Left hindlimb (tissue), 1 donor: ENCODE data around the gene TTLL5.
"Not testable (repeated sequence)": the region's sequence is repeated elsewhere in the genome, so short reads cannot be mapped to it uniquely, and the experiment has no call there.

ENCODE experiments used
- DNase-seq: peaks from one replicate; pipeline ENCODE4 v3.0.0-alpha.2; 2018

TTLL5 gene

DNA sequence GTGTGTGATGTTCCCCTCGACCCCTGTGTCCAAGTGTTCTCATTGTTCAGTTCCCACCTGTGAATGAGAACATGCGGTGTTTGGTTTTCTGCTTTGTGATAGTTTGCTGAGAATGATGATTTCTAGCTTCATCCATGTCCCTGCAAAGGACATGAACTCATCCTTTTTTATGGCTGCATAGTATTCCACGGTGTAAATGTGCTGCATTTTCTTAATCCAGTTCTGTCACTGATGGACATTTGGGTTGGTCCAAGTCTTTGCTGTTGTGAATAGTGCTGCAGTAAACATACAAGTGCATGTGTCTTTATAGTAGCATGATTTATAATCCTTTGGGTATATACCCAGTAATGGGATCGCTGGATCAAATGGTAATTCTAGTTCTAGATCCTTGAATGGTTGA lies 259.4 kb downstream of the TTLL5 start:
- DNase-seq: not testable (repeated sequence)

DNA sequence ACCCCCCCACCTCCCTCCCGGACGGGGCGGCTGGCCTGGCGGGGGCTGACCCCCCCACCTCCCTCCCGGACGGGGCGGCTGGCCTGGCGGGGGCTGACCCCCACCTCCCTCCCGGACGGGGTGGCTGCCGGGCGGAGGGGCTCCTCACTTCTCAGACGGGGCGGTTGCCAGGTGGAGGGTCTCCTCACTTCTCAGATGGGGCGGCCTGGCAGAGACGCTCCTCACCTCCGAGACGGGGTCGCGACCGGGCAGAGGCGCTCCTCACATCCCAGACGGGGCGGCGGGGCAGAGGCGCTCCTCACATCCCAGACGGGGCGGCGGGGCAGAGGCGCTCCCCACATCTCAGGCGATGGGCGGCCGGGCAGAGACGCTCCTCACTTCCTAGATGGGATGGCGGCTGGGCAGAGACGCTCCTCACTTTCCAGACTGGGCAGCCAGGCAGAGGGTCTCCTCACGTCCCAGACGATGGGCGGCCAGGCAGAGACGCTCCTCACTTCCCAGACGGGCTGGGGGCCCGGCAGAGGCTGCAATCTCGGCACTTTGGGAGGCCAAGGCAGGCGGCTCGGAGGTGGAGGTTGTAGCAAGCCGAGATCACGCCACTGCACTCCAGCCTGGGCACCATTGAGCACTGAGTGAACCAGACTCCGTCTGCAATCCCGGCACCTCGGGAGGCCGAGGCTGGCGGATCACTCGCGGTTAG lies 264.2 kb downstream of the TTLL5 start:
- DNase-seq: not testable (repeated sequence)

DNA sequence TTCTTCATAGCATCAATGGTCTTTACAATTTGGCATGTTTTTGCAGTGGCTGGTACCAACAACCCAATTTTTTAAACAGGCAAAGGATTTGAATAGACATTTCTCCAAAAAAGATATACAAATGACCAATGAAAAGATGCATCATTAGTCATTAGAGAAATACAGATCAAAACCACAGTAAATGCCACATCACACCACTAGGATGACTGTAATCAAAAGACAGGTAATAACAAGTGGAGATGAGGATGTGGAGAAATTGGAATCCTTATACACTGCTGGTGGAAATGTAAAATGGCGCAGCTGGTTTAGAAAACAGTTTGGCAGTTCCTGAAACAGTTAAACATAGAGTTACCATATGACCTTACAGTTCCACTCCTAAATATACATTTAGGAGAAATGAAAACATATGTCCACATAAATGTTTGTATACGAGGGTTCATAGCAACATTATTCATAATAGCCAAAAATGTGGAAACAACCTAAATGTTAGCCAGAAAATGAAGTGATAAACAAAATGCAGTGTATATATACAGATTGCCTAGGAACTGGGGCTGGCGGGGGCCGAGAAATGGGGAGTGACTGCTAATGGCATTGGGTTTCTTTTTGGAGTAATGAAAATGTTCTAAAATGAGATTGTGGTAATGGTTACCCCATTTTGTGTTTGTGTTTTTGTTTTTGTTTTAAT lies 265.5 kb downstream of the TTLL5 start:
- DNase-seq: no peak

DNA sequence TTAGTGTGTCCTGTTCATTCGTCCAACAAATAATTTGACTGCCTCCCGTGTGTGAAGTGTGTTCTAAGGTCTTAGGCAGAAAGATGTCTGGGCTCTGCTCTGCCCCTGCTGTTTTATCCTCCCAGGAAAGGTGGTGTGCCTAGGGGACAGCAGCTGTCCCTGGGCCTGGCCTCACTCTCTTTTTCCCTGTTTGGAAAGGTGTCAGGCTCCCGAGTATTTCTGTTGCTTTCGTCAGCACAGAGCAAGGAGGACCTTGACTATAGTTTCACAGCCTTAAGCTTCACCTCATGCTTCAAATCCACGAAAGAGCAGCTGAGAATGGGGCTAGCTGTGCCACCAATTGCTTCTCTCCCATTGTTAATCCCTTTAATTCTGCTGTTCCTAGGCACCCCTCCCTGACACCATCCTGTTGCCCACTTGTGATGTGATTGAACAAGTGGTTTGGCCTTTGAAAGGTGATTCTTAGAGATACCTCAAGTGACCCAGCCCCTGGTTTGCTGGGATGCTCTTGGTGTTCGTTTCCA lies 266.6 kb downstream of the TTLL5 start:
- no peak for DNase-seq

DNA sequence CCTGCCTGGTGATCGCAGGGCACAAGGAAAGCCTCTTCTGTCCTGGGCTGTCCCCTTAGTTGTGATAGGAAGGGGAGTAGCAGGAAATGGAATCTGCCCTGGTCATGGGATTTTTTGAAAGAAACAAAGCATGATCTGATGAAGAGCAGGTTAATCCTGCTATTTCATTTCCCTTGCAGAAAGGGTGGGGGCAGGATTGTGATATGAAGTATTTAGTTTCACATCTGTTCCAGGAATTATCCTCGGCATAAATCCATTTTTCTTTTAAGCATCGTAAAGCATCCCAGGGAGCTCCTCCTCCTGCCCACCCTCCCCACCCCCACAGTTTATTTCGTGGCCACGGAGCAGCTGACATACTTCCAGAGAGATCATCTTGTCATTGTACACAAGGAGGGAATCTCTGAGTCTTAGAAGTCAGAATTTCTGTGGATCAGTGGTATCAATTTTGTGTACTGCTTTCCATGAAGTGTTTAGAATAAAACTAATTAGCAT lies 267.7 kb downstream of the TTLL5 start:
- no peak for DNase-seq

DNA sequence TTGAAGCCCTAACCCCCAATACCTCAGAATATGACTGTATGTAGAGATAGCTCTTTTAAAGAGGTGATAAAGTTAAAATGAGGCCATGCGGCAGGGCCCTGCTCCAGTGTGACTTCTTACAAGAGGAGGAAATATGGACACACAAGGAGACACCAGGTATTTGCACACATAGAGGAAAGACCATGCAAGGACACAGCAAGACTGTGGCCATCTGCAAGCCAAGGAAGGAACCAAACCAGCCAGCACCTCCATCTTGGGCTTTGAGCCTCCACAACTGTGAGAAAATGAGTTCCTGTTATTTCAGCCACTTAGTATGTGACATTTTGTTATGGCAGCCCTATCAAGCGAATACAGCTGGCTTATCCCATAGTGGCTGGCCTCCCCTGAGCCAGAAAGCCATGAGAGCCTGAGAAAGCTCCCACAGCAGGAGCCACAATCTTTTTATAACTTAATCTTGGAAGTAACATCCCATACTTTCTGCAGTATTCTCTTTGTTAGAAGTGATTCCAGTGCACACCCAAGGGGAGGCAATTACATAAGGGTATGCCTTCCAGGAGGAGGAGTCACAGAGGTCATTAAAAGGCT lies 272.8 kb downstream of the TTLL5 start:
- no peak for DNase-seq

DNA sequence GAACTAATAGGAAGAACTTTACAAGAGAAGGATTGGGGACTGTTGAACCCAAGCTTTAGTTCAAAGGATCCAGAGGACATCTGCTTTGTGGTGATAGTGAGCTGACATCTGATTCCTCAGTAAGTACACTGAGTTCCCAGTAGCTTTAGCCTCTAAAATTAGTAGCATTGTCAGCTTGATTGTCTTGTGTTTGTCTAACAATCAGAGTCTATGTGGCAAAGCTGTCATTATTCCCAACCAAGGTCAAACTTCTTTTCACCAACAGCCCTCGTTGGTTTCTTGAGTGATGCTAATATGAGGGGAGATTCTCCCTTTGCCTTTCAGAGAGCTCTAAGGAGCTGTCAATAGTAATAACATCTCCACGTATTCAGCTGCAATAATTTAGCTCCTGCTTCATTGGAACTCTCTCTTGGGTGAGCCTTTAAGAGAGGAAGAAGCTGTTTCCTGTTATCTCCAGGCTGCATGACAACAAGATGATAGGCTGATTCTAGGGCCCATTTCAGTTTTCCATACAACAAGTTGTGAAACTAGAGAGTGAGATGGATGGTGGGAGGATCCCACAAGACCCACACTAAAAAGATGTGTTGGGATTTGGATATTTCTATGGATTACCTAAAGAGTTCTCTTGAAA lies 274.1 kb downstream of the TTLL5 start:
- DNase-seq: no peak

DNA sequence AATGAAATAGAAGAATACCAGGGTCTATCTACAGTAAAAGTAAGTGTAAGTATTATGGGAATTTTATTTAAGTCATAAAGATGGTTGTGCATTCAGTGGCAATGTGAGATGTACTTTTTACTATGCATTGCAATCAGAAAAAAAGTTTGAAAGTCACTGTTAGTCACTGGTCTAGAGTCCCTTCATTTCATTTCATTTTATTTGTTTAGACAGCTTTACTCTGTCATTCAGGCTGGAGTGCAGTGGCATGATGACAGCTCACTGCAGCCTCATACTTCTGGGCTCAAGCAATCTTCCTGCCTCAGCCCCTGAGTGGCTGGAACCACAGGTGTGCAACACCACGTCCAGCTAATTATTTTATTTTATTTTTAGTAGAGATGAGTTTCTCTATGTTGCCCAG lies 278.2 kb downstream of the TTLL5 start:
- no peak for DNase-seq

DNA sequence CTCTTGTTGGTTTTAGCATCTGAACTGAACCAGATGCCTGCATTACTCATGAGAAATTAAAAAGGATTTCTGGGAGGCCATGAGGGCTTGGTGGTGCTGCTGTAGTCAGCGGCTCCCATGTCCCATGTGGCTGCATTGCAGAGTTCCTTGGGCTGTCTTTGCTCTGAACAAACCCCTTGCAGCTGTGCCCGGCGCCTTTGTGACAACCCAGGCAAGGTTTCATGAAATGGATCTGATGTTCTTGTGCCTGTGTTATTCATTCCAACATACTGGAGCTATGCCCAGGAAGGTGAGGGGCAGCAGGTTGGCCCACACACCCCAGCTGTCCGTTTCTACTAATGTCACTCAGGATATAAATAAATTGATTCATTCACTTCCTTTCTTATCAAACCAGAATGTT lies 280.0 kb downstream of the TTLL5 start:
- DNase-seq: no peak

DNA sequence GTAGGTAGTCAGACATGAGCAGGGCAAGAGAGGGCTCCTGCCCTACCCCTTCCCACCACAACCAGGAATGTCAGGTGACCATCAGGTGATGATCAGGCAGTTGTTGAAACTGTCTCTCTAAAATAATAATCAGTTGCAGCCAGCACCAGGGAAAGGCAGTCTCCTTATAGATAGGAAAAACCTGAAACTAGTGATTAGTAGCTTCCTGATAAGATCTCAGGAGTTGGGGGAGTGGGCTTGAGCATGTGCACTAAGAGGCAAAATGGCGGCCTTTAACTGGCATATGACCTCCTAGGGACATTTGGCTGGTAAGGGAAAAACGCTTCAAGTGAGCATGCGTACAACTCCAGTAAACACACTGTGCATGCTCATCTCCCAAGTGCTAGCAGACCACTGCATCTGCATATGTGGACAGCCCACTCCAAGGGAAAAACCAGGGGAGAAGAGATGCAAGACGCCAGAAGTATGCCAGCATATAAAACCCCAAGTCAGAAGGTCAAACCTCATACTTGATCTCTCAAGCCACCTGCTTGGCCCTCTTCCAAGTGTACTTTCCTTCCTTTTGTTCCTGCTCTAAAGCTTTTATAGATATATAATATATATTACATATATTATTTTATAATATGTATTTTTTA lies 283.7 kb downstream of the TTLL5 start:
- no peak for DNase-seq

DNA sequence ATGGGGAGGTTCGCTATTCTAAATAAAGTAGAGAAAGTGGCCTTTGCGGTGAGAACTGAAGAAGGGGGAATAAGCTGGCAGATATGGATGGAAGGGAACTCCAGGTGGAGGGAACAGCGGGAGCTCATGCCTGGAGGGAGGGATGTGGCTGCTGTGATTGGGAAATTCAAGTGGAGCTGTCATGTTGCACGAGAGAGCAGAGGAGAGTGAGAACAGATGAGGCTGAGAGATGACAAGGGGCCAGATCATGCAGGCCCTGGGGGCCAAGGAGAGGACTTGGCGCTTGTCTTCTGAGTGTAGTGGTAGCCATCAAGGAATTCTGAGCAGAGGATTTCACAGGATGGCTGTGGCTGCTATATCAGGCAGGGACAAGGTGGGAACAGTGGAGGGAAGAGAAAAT lies 285.7 kb downstream of the TTLL5 start:
- no peak for DNase-seq

DNA sequence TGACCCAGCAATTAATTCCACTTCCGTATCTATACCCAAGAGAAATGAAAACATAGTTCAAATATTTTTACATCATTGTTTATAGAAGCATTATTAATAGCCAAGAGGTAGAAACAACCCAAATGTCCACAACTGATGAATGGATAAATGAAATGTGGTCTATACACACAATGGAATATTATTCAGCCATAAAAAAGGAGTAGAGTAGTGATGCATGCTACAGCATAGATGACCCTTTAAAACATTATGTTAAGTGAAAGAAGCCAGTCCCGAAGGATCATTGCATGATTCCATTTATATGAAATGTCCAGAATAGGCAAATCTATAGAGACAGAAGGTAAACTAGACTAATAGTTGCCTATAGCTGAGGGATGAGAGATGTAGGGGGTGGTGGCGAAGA lies 291.4 kb downstream of the TTLL5 start:
- no peak for DNase-seq

DNA sequence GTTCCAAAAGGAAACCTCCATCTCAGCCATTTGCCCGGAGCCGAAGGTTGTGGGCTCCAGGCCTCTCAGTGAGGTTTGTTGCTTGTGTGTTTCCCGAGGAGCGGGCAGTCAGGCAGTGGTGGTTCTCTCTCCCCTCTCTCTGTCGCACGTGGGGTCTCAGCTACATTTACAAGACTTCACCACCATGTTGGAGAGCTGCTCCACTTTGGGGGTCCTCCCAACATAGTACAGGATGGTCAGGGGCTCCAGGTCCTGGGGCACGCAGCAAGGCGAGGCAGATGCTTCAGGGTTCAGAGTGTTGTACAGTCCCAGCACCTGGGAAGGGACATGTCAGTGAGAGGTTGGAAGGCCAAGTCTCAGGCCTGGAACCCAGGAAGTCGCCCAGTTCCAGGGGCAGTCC lies 298.0 kb downstream of the TTLL5 start:
- no peak for DNase-seq

DNA sequence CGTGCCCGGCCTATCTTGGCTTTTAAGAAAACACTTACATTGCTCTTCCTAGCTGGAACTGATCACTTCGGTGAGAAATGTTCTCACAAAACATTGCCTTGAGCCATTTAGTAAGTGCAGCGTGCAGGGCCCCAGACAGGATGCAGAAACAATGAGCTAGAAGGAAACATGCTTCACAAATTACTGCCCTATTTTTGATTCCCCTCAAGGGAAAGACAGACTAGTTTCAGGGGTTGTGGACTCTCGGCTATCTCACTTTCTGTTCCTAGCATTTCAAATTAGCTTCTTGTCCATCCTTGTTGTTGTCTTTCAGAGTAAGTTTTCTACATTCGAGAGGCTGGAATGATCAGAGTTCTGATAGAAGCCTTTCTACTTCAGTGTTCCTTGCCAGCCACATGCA lies 299.2 kb downstream of the TTLL5 start:
- DNase-seq: no peak

DNA sequence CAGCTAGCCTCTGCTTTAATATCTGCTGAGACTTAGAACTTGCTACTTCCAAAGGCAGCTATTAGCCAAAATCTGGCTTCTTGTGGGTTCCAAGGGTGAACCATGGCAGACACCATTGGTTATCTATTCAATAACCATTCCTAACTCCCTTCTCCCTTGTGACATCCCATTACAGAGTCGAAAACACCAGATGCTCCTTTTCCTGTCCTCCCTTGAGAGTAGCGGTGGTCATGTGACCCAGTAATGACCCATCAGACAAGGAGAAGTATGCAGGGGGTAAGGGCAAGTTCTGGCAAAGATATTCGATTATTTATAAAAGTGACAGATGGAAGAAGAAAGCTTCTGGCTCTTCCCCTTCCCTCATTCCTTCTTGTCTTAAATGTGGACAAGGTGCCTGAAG lies 300.6 kb downstream of the TTLL5 start:
- DNase-seq: no peak

DNA sequence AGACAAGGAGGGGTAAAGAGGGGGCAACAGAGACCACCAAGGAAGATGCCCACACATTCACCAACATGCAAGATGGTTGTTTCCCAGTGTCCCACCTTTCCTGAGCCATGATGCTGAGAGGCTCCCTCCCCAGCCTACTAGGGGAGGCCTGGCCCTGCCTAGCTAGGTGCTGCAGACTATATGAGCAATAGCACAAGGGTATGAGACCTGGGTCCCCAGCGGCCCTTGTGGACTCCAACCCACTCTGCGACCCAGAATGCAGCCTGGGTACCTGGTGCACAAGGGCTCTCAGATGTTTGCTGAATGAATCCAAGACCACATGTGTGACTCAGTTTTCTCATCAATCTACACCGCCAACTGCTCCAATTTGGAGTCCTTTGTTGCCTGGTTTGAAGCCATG lies 306.8 kb downstream of the TTLL5 start:
- no peak for DNase-seq

DNA sequence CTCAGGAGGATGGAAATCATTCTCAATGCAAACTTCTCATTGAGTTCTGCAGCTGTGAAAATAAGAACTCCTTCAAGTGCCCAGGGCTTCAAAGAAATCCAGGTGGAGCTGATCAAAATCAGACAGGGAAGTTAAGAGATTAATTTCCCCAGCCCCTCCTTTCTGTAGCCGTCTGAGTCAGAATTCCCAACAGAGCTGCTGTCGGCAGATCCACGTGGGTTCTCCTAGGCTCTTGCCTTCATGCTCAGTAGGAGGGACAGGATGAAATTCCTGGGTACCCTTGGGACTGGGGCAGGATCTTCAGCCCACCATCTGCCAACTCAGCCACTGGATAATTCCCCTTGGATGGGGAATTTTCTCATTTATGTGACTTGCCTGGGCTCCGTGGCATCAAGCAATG lies 307.4 kb downstream of the TTLL5 start:
- no peak for DNase-seq

DNA sequence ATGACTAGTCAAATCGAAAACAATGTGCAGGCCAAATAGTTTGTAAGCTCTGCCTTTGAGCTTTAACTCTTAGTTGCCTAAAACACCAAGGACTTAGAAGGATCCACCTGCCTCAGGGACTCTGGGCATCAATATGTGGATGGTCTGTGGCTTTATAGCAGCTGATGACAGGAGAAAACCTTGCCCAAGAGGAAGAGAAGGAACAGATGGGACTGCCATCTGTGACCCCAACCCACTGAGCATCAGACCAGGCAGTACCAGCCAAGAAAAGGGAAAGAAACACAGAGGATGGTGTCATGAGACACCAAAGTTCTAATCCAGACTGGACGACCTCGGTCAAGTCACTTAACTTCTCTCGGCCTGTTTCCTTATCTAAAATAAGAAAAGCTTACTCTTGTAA lies 308.1 kb downstream of the TTLL5 start:
- DNase-seq: no peak

DNA sequence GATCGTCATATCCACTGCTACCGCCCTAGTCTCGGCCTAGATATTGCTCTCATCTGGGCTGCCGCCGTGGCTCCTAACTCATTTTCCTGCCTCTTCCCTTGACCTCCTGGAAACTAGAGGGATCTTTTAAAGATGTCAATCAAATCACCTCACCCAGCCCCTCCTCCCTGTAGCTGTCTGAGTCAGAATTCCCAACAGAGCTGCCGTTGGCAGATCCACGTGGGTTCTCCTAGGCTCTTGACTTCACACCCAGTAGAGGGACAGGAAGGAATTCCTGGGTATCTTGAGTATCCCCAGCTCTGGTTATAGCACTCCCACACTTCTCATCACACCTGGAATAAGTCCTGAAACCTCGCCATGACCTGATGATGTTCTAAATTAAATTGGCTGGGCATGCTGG lies 308.8 kb downstream of the TTLL5 start:
- no peak for DNase-seq

DNA sequence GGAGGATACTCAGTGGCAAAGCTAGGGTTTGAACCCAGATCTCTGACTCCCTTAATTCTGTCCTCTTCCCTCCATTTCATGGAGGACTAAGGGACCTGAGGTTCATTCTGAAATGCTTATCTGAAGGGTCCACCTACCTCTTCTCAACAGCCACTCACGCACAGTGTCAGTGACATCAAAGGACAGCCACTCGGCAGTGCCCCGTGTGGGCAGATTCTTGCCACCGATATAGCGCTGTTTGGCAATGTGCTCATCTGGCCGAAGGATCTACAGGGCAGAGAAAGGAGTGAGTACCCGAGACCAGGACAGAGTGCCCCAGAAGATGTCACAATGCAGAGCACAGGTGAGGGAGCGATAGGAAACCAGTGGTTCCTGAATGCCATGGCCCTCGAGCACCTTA lies 309.9 kb downstream of the TTLL5 start:
- DNase-seq: no peak

DNA sequence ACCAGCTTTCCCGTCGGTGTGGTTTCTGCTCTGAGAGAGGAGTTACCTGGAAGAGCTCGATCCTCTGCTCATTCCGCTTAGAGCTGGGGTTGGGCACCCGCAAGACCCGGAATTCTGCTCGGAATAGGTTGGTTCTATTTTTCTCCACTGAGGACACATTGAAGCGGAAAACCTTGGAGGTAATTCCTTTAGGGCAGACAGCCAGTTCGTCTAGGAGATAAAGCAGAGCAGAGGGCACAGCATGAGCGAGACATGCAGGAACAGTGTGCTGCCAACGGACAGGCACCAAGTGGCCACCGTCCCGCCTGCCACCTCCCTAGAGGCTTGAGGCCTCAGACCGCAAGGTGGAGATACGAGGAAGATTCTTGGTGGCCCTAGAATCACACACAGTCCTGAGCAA lies 310.5 kb downstream of the TTLL5 start:
- no peak for DNase-seq

DNA sequence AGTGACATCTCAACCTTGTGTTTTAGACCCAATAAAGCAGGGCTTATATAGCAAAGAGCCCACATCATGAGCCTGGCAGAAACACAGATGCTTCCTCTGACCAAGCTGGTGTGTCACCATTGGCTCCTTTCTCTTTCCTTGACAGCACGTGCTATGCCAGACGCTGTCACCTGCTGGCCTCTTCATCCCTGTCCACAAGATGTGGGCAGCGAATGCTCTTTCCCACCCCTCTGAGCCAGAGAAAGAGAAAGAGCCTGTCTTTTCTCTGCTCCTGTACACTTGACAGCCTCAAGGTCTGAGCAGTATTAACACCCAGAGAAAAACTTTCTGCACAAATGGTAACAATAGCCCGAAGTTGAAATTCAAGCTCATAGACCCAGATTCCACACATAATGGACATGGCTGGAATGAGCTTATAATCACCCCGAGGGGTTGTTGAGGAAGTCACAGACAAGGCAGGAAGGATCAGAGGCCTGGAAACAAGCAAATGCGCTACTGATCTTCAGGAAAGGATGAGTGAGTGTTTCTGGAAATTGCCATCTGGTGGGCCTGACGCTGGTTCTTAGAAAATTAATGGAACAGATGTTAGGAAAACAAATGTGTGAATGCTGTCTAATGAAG lies 311.9 kb downstream of the TTLL5 start:
- DNase-seq: no peak
